HL-60 (cell line): ENCODE data around the gene PKP3.

Experiments used
- CTCF ChIP-seq: IDR thresholded peaks from one replicate; pipeline ENCODE4 v1.5.1; 2011; ENCODE audit warnings: low read length, control low read depth, inconsistent platforms; ENCODE audit not compliant: insufficient read depth
- SPI1 ChIP-seq: IDR thresholded peaks from 2 replicates; pipeline ENCODE4 v1.6.1; 2012; ENCODE audit warnings: low read depth, mild to moderate bottlenecking, borderline replicate concordance

DNA sequence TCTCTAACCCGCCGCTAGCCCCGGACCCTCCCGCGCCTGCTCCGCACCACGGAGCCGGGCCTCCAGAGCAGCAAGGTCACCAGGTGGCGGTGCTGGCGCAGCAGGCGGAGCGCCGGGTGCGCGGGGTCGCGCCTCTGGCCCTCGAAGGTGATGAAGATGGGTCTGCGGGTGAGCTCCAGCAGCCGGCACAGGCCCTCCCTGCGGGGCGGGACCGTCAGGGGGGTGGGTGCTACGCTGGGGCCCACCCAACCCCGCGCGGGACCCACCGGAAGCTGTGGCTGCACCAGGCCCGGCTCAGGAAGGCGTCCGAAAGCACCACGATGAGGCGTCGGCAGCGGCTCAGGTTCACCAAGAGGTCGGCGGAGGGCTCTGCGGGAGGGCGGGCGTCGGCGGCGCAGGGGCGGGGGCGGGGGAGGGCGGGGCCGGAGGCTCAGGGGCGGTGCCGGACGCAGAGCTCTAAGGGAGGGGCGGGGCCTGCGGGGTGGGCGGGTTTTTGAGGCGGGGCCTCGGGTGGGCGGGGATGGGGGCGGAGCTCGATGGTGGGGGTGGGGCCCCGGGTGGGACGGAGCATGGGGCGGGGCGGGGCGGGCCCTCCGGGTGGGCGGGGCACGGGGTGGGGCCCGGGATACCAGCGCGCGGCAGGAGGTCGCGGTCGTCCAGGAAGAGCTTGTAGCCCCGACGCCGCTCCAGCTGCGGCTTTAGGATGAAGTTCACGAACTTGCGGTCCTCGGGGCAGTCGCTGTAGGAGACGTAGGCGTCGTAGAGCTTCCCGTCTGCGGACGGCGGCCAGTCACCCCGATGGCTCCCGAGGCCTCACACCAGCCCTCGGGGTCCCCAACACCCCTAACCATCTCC, 13.0 kb downstream of the PKP3 start:
- TF ChIP-seq CTCF, result no peak
- no peak for TF ChIP-seq SPI1
